Pulmonary artery endothelial cell (primary cell): ENCODE data around the gene PWWP2B. TPM values are rescaled to one million over a fixed set of nuclear protein-coding genes. Genes with fewer than 3 reads are reported as not detected.

Experiments used
- total RNA-seq: library from RNA; depleted of rRNA; stranded (reverse); fragments of >200 nt; gene quantifications from 2 replicates; pipeline ENCODE4 v1.2.3, GENCODE V29; 2014

Gene PWWP2B
- total RNA-seq, 1 donor from 2014 or later: 15.6 TPM

Other genes starting within 250 kb of the PWWP2B start
- 10.5 and 14.1 TPM in 2 replicates for gene DPYSL4, start 210.3 kb upstream of the PWWP2B start, total RNA-seq
- gene STK32C, start 89.2 kb upstream of the PWWP2B start, total RNA-seq: 12.5 and 15.1 TPM in 2 replicates
- 9.2 and 9.3 TPM in 2 replicates for gene LRRC27, start 65.0 kb upstream of the PWWP2B start, total RNA-seq
- gene INPP5A, start 140.6 kb downstream of the PWWP2B start, total RNA-seq: 23.9 and 25.4 TPM in 2 replicates